Measurements from ENCODE around the gene MAGI2. TPM values are rescaled to one million over a fixed set of nuclear protein-coding genes. Genes with fewer than 3 reads are reported as not detected.

The MAGI2 gene
- total RNA-seq, 1 experiment from 2014 or later, result 0.25 TPM

DNA sequence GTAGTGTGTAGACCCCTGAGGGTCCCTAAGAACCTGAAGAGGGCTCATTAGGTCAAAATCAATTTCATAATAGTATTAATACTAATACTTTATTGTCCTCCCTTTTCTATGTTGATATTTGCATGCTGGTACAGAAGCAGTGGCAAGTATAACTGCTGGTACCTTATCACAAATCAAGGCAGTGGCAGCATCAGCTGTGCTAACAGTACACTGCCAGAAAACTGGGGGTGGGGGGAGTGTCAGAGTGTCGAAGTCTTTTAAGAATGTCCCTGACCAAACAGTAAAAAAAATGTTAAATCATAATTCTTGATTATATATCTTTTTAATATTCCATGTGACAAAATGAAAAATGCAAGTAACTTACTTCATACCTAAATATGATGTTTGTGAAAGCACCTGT, 716.9 kb downstream of the MAGI2 start:
- Mint-ChIP-seq H3K27ac (ENCODE audit: unreplicated experiment) (no peak overlapping the region), H3K9me3 (ENCODE audit: unreplicated experiment) (no peaks in the 10 kb centered on the region), H3K27me3 (ENCODE audit: insufficient read depth, unreplicated experiment) (no peaks in the 10 kb centered on the region), H3K4me3 (ENCODE audit: unreplicated experiment) (no peak overlapping the region), H3K36me3 (ENCODE audit: insufficient read depth, unreplicated experiment) (no peaks in the 10 kb centered on the region), H3K4me1 (ENCODE audit: low read depth, unreplicated experiment) (peaks cover 6% of the 10 kb centered on the region)
- no TSS peak for BruUV-seq (replicated peaks)
- ChIA-PET POLR2A (no interaction called here), CTCF (no interaction called here)
- no peak overlapping the region for H3K4me3 ChIP-seq (ENCODE audit: low read depth, low read length)
- no peaks in the 10 kb centered on the region for H3K27me3 ChIP-seq (replicated peaks; ENCODE audit: control insufficient read depth, insufficient read depth, low read length)
- no peaks in the 10 kb centered on the region for H3K36me3 ChIP-seq (ENCODE audit: control insufficient read depth, insufficient read depth, low read length)
- H3K4me1 ChIP-seq, result no peaks in the 10 kb centered on the region; the same call in 1 of the 2 replicates
- TF ChIP-seq, protein P1, sequence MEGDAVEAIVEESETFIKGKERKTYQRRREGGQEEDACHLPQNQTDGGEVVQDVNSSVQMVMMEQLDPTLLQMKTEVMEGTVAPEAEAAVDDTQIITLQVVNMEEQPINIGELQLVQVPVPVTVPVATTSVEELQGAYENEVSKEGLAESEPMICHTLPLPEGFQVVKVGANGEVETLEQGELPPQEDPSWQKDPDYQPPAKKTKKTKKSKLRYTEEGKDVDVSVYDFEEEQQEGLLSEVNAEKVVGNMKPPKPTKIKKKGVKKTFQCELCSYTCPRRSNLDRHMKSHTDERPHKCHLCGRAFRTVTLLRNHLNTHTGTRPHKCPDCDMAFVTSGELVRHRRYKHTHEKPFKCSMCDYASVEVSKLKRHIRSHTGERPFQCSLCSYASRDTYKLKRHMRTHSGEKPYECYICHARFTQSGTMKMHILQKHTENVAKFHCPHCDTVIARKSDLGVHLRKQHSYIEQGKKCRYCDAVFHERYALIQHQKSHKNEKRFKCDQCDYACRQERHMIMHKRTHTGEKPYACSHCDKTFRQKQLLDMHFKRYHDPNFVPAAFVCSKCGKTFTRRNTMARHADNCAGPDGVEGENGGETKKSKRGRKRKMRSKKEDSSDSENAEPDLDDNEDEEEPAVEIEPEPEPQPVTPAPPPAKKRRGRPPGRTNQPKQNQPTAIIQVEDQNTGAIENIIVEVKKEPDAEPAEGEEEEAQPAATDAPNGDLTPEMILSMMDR (IDR thresholded peaks at IDR 0.05; ENCODE audit: insufficient read depth in 1 of 2, low read depth in 1 of 2, low read length in 1 of 2, severe bottlenecking in 1 of 2, unreplicated experiment in 1 of 2), result no peak
- no peaks in the 10 kb centered on the region for H3K9me3 ChIP-seq
- intact Hi-C loops (cut with micrococcal nuclease; ENCODE audit: unreplicated experiment), result no loop called here
- no peak for DNase-seq

DNA sequence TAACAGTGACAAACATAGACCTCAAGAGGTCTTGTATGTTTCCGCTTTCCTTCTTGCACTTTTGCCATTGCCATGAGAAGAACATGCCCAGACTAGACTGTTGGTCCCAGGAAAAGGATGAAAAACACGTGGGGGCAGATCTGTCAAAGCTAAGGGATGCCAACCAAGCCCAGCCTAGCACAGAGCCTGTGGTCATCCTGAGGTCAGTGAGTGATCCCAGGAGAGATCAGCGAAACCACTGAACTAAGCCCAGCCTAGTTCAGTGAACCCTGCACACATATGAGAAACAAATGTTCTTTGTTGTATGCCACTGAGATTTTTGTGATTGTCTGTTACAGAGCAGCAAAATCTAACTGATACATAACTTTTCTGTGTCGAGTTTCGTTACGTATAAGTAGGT, 718.8 kb downstream of the MAGI2 start:
- intact Hi-C loops (cut with micrococcal nuclease; ENCODE audit: unreplicated experiment), result no loop called here
- Mint-ChIP-seq H3K27ac (ENCODE audit: unreplicated experiment) (no peak overlapping the region), H3K9me3 (ENCODE audit: unreplicated experiment) (no peaks in the 10 kb centered on the region), H3K27me3 (ENCODE audit: insufficient read depth, unreplicated experiment) (no peaks in the 10 kb centered on the region), H3K4me3 (ENCODE audit: unreplicated experiment) (no peak overlapping the region), H3K36me3 (ENCODE audit: insufficient read depth, unreplicated experiment) (no peaks in the 10 kb centered on the region), H3K4me1 (ENCODE audit: low read depth, unreplicated experiment) (peaks cover 6% of the 10 kb centered on the region)
- BruUV-seq (replicated peaks), result no TSS peak
- ChIA-PET POLR2A (no interaction called here), CTCF (no interaction called here)
- no peaks in the 10 kb centered on the region for H3K9me3 ChIP-seq
- TF ChIP-seq, protein P1 (IDR thresholded peaks at IDR 0.05; ENCODE audit: insufficient read depth in 1 of 2, low read depth in 1 of 2, low read length in 1 of 2, severe bottlenecking in 1 of 2, unreplicated experiment in 1 of 2), result no peak
- no peak overlapping the region for H3K4me3 ChIP-seq (ENCODE audit: low read depth, low read length)
- no peak for DNase-seq
- H3K36me3 ChIP-seq (ENCODE audit: control insufficient read depth, insufficient read depth, low read length), result no peaks in the 10 kb centered on the region
- H3K4me1 ChIP-seq, result no peaks in the 10 kb centered on the region; the same call in 1 of the 2 replicates
- no peaks in the 10 kb centered on the region for H3K27me3 ChIP-seq (replicated peaks; ENCODE audit: control insufficient read depth, insufficient read depth, low read length)

DNA sequence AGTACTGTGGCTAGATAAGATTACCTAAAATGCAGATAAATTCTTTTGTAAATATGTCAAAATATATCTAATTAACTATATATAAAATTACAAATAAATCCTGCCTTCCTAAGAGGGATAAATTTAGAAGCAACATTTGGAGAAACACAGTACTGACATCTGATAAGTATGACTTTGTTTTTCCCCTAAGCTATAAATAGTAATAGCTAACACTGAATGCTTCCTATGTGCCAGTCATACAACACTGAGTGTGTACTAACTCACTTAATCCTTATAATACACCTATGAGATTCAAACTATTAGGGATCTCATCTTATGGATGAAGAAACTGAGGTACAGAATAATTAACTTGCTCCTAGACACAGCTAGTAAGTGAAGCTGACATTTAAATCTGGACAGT, 733.4 kb downstream of the MAGI2 start:
- BruUV-seq (replicated peaks), result no TSS peak
- H3K4me1 ChIP-seq, result peaks cover 26% of the 10 kb centered on the region
- H3K9me3 Mint-ChIP-seq (ENCODE audit: unreplicated experiment), result peaks cover 15% of the 10 kb centered on the region
- ChIA-PET CTCF (no interaction called here), POLR2A (no interaction called here)
- intact Hi-C loops (cut with micrococcal nuclease; ENCODE audit: unreplicated experiment), result no loop called here
- H3K4me3 Mint-ChIP-seq (ENCODE audit: unreplicated experiment), result no peak overlapping the region
- H3K36me3 ChIP-seq (ENCODE audit: control insufficient read depth, insufficient read depth, low read length), result no peaks in the 10 kb centered on the region
- TF ChIP-seq, protein P1 (IDR thresholded peaks at IDR 0.05; ENCODE audit: insufficient read depth in 1 of 2, low read depth in 1 of 2, low read length in 1 of 2, severe bottlenecking in 1 of 2, unreplicated experiment in 1 of 2), result no peak
- no peak for DNase-seq
- H3K27me3 Mint-ChIP-seq (ENCODE audit: insufficient read depth, unreplicated experiment), result no peaks in the 10 kb centered on the region
- peaks cover 15% of the 10 kb centered on the region for H3K4me1 Mint-ChIP-seq (ENCODE audit: low read depth, unreplicated experiment)
- no peaks in the 10 kb centered on the region for H3K27me3 ChIP-seq (replicated peaks; ENCODE audit: control insufficient read depth, insufficient read depth, low read length)
- H3K27ac Mint-ChIP-seq (ENCODE audit: unreplicated experiment), result no peak overlapping the region
- no peaks in the 10 kb centered on the region for H3K36me3 Mint-ChIP-seq (ENCODE audit: insufficient read depth, unreplicated experiment)
- no peaks in the 10 kb centered on the region for H3K9me3 ChIP-seq
- H3K4me3 ChIP-seq (ENCODE audit: low read depth, low read length), result no peak overlapping the region
